Ovary (tissue), 9 donors: ENCODE measurements around the gene HOXB3. TPM values are rescaled to one million over a fixed set of nuclear protein-coding genes. Genes with fewer than 3 reads are reported as not detected.

Experiments used
- DNase-seq, 5 donors: peaks; one replicate each; pipeline ENCODE4 v3.0.0-alpha.2; 2019 to 2020
- H3K27ac ChIP-seq, 2 donors: fragments of 200-600 bp; one replicate each; pipeline versions ENCODE4 v1.5.1 to v1.8.0; 2019 to 2022
- H3K27me3 ChIP-seq: fragments of 200-600 bp; one replicate; pipeline ENCODE4 v1.8.0; 2022
- H3K36me3 ChIP-seq: fragments of 200-600 bp; sonication (generic); one replicate; pipeline ENCODE4 v1.5.1; 2019
- H3K4me1 ChIP-seq: one replicate; pipeline ENCODE4 v1.8.1; 2013; ENCODE audit warnings: mild to moderate bottlenecking, moderate library complexity; ENCODE audit not compliant: insufficient read depth
- H3K4me3 ChIP-seq: fragments of 200-600 bp; sonication (generic); one replicate; pipeline ENCODE4 v1.5.1; 2017
- H3K9me3 ChIP-seq, 2 donors: fragments of 200-600 bp in 1 of 2; sonication (generic) in 1 of 2; one replicate each; pipeline versions ENCODE4 v1.5.1 to v1.8.1; 2013 to 2019; ENCODE audit warnings: mild to moderate bottlenecking in 1 of 2, moderate library complexity in 1 of 2
- EP300 ChIP-seq: sonication (generic); formaldehyde crosslinking; IDR thresholded peaks from one replicate; pipeline ENCODE4 v1.6.1; 2017; ENCODE audit warnings: antibody characterized with exemption
- POLR2A ChIP-seq: fragments of 450-650 bp; IDR thresholded peaks from one replicate; pipeline ENCODE4 v1.6.1; 2017; ENCODE audit warnings: antibody characterized with exemption, mild to moderate bottlenecking, moderate library complexity
- WGBS, 3 donors: extraction: QIAGEN DNeasy Blood & Tissue Kit in 1 of 3; methylation state at CpG; one replicate each; pipeline versions ENCODE4 v1.1.5 to v1.1.7; 2013 to 2017; 5-methylcytosine and 5-hydroxymethylcytosine counted together
- intact Hi-C, 4 donors: fragments of 100-400 bp; cut with DNase I; formaldehyde crosslinking; loops; one replicate each; pipeline versions ENCODE4 v1.11.0 to v1.15.1; 2022 to 2023
- polyA plus RNA-seq, 2 donors: library from polyadenylated mRNA; stranded (reverse); fragments of 200-250 nt in 1 of 2; fragments of 350-450 nt in 1 of 2; fragmentation: Illumina TruSeq in 1 of 2; extraction: RNeasy Lipid Tissue Mini Kit (QIAGEN cat#74804) in 1 of 2; gene quantifications; one replicate each; pipeline ENCODE4 v1.2.3, GENCODE V29; 2013 to 2014
- total RNA-seq, 7 donors: library from RNA; depleted of rRNA in 2 of 7; stranded (reverse); fragments of >200 nt in 2 of 7; fragmentation: NEBNext Ultra II Directional in 3 of 7; extraction: Animal tissue kit (Norgen Biotek cat#: 25700) in 3 of 7; gene quantifications; one replicate each; pipeline versions ENCODE4 v1.1.0 to v1.2.4, GENCODE V29; 2016 to 2023
- TF ChIP-seq, protein P1 (sequence below), 3 donors: fragments of 450-650 bp in 2 of 3; fragments of 200-600 bp in 1 of 3; IDR thresholded peaks; one replicate each; pipeline versions ENCODE4 v1.5.1 to v1.8.0; 2016 to 2022; ENCODE audit warnings: antibody characterized with exemption in 3 of 3, mild to moderate bottlenecking in 1 of 3
- donor health status: DM: no; HTN: no; CAD: no; lungs with moderate emphysema.
- donor health status: DM: no; HTN: no; CAD: no.
- donor health status: Bipolar disorder and iron deficiency.
- donor health status: DM: yes; HTN: yes; CAD: no.
- donor health status: DM: no; HTN: no; CAD: no.
- donor health status: DM: yes; HTN: yes; CAD: no.

Gene HOXB3
- total and polyA plus RNA-seq, 9 donors = 0.43 to 10.7 (median 2.7) TPM

DNA sequence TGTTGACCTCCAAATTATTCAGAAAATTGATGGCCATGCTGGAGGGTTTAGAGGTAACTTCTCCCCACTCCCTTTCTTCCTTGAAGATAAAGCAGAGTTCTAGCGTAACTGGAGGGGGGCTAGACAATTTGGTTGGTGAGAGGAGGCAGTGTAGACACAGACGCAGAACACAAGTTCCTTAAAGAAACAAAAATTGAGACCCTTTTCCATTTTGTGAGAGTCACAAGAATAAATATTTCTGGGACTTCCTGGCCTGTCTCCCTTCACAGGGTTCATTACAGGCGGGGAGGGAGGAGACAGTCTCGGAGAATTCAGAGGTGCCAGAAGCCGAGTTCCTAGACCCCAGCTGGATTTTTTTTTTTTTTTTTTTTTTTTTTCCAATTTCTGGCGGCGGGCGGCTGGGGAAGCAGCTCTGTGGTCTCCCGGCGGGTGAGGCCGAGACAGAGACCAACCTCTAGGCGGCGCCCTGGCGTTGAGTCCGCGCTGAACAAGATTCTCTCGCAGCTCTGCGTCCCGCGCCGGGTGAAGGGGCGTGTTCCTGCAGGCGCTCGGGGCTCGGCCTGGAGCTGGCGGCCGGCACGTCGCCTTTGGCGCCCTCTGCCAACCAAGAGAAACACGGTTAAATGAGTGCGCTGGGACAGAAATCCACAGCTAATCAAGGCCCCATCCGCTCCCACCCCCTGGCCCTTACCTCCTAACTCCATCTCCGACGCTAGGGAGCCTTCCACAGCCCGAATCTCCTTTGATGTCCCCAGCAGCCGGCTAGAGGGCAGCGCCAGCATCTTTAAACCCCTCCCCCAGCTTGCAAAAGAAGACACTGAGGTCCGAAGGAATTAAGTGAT is 46.4 kb upstream of the HOXB3 start:
- Histone ChIP-seq H3K4me1 (no peaks in the 10 kb centered on the region), H3K36me3 (no peaks in the 10 kb centered on the region), H3K4me3 (no peak overlapping the region), H3K27me3 (no peaks in the 10 kb centered on the region), H3K9me3 (no peaks in the 10 kb centered on the region), H3K27ac (no peak overlapping the region)
- no peak for DNase-seq
- WGBS, 3 donors = 2 to 4% (median 2%) methylated on average over 39 of the region's 39 CpGs
- intact Hi-C loops = no loop called here
- TF ChIP-seq, protein P1, sequence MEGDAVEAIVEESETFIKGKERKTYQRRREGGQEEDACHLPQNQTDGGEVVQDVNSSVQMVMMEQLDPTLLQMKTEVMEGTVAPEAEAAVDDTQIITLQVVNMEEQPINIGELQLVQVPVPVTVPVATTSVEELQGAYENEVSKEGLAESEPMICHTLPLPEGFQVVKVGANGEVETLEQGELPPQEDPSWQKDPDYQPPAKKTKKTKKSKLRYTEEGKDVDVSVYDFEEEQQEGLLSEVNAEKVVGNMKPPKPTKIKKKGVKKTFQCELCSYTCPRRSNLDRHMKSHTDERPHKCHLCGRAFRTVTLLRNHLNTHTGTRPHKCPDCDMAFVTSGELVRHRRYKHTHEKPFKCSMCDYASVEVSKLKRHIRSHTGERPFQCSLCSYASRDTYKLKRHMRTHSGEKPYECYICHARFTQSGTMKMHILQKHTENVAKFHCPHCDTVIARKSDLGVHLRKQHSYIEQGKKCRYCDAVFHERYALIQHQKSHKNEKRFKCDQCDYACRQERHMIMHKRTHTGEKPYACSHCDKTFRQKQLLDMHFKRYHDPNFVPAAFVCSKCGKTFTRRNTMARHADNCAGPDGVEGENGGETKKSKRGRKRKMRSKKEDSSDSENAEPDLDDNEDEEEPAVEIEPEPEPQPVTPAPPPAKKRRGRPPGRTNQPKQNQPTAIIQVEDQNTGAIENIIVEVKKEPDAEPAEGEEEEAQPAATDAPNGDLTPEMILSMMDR (IDR thresholded peaks at IDR 0.05) = no peak

DNA sequence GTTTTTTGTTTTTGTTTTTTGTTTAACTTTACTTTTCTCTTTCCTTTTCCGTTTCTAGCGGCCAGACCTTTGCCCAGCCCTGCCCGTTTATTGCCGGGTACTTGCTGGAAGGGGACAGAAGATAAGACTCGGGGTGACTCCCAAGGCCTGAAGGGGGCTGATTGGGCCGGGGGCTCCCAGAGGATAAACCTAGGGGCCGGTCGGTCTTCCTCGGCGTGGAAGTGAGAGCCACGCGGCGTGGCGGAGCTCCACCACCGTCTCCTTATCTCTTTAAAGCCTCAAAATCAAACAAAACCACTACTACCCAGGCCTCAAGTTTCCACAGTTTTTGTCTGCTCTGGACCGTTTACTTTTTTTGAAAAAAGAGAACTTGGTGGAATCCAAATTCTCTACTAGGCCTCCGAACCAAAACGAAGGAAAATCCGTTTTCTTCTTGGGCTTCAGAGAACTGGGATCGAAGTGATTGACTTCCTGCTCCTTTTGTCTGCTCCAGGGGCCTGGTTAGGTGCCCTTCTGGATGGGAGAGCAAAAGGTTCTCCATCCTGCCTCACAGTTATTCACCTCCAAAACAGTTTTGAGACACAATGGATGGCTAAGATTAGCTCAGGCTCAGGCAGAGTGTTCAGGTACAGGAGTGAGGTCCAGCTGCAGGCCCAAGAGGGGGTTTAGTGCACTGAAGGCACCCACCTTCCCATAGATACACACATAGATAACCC is 44.6 kb upstream of the HOXB3 start:
- Histone ChIP-seq H3K9me3 (no peaks in the 10 kb centered on the region), H3K27ac (no peak overlapping the region), H3K4me3 (no peak overlapping the region), H3K4me1 (no peaks in the 10 kb centered on the region), H3K27me3 (no peaks in the 10 kb centered on the region), H3K36me3 (no peaks in the 10 kb centered on the region)
- DNase-seq = no peak
- 27 to 39% (median 28%) methylated on average over 20 of the region's 20 CpGs for WGBS, 3 donors
- intact Hi-C loops = no loop called here
- TF ChIP-seq, protein P1 (IDR thresholded peaks at IDR 0.05) = no peak
- TF ChIP-seq EP300 = no peak
- TF ChIP-seq POLR2A = no peak

DNA sequence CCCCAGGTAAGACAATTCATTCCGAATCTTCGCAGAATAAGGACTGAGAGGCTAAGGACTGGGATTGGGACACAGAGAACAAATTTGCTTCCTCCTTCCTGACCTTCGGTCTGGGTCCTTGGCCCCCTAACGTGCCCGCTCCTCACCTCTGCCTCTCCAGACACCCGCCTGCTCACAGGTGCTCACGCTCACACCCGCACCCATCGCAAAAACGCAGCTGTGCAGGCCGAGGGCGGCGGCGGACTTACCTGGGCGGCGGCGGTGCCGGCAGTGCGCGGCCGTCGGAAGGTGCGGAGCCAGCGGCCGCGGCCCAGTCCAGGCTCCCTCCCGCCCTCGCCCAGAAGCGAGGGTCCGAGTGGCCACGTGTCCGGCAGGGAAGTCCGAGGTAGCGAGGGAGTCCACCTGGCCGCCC is 43.2 kb upstream of the HOXB3 start:
- Histone ChIP-seq H3K36me3 (no peaks in the 10 kb centered on the region), H3K9me3 (no peaks in the 10 kb centered on the region), H3K27me3 (no peaks in the 10 kb centered on the region), H3K4me1 (no peaks in the 10 kb centered on the region), H3K27ac (no peak overlapping the region), H3K4me3 (no peak overlapping the region)
- TF ChIP-seq, protein P1 (IDR thresholded peaks at IDR 0.05) = no peak
- TF ChIP-seq POLR2A (no peak), EP300 (no peak)
- WGBS, 3 donors = 7 to 10% (median 7%) methylated on average over 26 to 35 of the region's 35 CpGs
- intact Hi-C loops = no loop called here
- no peak for DNase-seq

DNA sequence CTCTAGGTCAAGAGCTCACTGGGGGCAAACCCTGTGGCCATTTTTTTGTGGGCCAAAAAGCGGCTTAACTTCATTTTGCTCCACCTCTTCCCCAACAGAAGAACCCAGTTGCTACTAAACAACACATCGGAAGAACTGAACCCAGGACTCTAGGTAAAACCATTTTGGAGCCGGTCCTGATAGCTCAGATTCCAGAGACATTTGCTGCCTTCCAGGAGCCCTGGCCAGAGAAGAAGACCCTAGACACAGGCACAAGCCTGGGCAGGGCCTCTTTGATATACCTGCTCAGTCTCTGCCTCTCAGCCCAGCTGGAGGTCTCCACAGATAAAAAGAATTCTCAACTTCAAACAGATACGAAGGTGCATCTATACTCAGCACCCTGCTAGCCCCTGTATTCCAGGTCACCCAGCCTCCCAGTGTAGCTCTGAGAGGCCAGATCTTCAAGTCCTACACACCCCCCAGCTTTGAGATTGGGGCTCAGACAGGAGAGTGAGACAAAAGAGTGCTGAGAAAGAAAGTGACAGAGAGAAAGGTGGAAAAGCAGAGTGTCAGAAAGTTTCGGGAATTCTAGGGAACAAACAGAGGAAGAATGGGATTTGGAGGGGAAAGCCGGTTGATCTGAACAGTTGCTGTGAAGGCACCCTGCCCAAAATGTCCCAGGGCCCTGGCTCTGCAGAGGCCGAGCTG is 42.7 kb upstream of the HOXB3 start:
- TF ChIP-seq, protein P1 (IDR thresholded peaks at IDR 0.05) = no peak
- no peak overlapping the region for H3K4me3 ChIP-seq
- WGBS, 3 donors = 20 to 43% (median 22%) methylated on average over 7 of the region's 7 CpGs
- no peaks in the 10 kb centered on the region for H3K4me1 ChIP-seq
- intact Hi-C loops = no loop called here
- no peak for DNase-seq
- H3K27ac ChIP-seq = no peak overlapping the region
- H3K27me3 ChIP-seq = no peaks in the 10 kb centered on the region
- no peaks in the 10 kb centered on the region for H3K9me3 ChIP-seq
- no peaks in the 10 kb centered on the region for H3K36me3 ChIP-seq
